Measurements from ENCODE around the gene VSX2. TPM values are rescaled to one million over a fixed set of nuclear protein-coding genes. Genes with fewer than 3 reads are reported as not detected.
"Not testable (repeated sequence)": the region's sequence is repeated elsewhere in the genome, so short reads cannot be mapped to it uniquely, and the experiment has no call there.

VSX2 gene
- total RNA-seq, 1 donor from 2014 or later, result not detected

DNA sequence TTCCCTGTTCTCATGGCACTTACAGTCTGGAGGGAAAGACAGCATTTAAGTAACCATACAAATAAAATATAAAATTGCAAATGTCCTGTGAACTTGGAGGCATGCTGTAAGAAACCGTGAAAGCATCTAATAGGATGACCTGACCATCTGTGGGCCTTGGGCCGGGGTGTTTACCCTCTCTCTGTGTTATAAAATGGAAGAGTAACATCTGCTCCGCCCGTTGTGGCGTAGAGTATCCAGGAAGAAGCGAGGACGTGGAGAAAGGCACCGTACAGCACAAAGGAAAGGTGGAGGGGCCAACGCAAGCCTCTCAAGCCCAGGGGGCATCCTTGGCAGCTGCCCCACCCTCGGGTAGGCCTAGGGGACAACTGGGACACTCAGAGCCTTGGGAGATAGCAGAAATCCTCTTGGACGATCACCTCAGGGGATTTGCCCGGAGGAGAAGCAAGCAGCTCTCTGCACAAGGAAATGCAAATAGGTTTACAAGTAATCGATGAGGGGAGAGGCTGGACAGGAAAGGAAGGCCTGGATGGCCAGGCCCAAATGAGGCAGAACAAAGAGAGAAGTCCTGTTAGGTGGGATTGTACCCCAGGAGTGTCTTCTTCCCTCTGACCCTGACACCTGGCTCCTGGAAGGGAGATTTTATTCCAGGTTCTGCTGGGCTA lies 26.2 kb downstream of the VSX2 start:
- peaks cover 5% of the 10 kb centered on the region for H3K27me3 Mint-ChIP-seq (ENCODE audit: low read depth)
- H3K27ac Mint-ChIP-seq (ENCODE audit: unreplicated experiment), result no peak overlapping the region
- peaks cover 2% of the 10 kb centered on the region for H3K4me1 Mint-ChIP-seq (ENCODE audit: low read depth)
- no peaks in the 10 kb centered on the region for H3K36me3 Mint-ChIP-seq (ENCODE audit: low read depth)
- no peaks in the 10 kb centered on the region for H3K9me3 Mint-ChIP-seq (ENCODE audit: low read depth)
- no peak for DNase-seq (ENCODE audit: low spot score)
- H3K4me3 Mint-ChIP-seq (ENCODE audit: unreplicated experiment), result no peak overlapping the region
- TF ChIP-seq, protein P1, sequence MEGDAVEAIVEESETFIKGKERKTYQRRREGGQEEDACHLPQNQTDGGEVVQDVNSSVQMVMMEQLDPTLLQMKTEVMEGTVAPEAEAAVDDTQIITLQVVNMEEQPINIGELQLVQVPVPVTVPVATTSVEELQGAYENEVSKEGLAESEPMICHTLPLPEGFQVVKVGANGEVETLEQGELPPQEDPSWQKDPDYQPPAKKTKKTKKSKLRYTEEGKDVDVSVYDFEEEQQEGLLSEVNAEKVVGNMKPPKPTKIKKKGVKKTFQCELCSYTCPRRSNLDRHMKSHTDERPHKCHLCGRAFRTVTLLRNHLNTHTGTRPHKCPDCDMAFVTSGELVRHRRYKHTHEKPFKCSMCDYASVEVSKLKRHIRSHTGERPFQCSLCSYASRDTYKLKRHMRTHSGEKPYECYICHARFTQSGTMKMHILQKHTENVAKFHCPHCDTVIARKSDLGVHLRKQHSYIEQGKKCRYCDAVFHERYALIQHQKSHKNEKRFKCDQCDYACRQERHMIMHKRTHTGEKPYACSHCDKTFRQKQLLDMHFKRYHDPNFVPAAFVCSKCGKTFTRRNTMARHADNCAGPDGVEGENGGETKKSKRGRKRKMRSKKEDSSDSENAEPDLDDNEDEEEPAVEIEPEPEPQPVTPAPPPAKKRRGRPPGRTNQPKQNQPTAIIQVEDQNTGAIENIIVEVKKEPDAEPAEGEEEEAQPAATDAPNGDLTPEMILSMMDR (IDR thresholded peaks at IDR 0.05), result no peak

DNA sequence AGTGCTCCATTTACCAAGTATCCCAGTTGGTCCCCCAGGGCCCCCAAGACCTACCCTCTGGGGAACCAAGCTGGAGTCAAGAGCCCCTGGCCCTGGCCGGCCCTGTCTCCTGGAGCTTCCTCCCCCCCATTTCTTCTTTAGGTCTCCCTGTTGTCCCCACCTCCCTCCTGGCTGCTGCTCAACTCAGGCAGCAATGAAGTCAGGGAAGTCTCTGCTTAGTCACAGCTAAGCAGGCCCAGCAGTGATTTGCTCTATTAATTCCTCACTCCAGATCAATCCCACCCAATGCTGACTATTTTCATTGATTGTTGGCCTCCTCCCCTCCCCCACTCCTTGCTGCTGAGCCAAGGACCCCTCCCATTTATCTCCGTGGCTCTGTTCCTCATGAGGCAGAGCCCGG lies 28.3 kb downstream of the VSX2 start:
- peaks cover 7% of the 10 kb centered on the region for H3K4me1 Mint-ChIP-seq (ENCODE audit: low read depth)
- no peaks in the 10 kb centered on the region for H3K36me3 Mint-ChIP-seq (ENCODE audit: low read depth)
- no peak for DNase-seq (ENCODE audit: low spot score)
- no peaks in the 10 kb centered on the region for H3K9me3 Mint-ChIP-seq (ENCODE audit: low read depth)
- H3K27ac Mint-ChIP-seq (ENCODE audit: unreplicated experiment), result no peak overlapping the region
- TF ChIP-seq, protein P1 (IDR thresholded peaks at IDR 0.05), result no peak
- H3K4me3 Mint-ChIP-seq (ENCODE audit: unreplicated experiment), result no peak overlapping the region
- H3K27me3 Mint-ChIP-seq (ENCODE audit: low read depth), result peaks cover 5% of the 10 kb centered on the region

DNA sequence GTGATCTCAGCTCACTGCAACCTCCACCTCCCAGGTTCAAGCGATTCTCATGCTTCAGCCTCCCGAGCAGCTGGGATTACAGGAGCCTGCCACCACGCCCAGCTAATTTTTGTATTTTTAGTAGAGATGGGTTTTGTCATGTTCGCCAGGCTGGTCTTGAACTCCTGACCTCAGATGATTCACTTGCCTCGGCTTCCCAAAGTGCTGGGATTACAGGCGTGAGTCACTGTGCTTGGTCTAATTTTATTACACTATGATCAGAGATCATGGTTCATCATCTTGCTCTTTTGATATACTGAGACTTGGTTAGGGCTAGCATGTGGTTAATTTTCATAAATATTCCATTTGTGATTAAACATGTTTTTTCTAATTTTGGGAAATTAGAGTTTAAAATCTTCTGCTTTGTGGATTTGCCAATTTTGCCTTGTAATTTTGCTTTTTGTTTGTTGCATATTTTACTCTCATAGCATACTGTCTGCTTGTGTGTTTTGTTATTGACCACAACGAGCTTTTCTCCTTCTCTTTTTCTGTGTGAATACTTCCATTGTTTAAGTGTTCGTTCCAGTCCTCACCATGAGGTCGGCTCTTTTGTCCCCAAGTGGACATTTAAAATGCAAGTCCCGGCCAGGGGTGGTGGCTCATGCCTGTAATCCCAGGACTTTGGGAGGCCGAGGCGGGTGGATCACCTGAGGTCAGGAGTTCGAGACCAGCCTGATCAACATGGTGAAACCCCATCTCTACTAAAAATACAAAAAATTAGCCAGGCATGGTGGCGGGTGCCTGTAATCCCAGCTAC lies 31.3 kb downstream of the VSX2 start:
- not testable (repeated sequence) for DNase-seq (ENCODE audit: low spot score); H3K4me3 Mint-ChIP-seq (ENCODE audit: unreplicated experiment); H3K9me3 Mint-ChIP-seq (ENCODE audit: low read depth); H3K27me3 Mint-ChIP-seq (ENCODE audit: low read depth); H3K36me3 Mint-ChIP-seq (ENCODE audit: low read depth)
- Mint-ChIP-seq H3K4me1 (ENCODE audit: low read depth) (peaks cover 13% of the 10 kb centered on the region), H3K27ac (ENCODE audit: unreplicated experiment) (peak overlapping the region; percentile 59)

DNA sequence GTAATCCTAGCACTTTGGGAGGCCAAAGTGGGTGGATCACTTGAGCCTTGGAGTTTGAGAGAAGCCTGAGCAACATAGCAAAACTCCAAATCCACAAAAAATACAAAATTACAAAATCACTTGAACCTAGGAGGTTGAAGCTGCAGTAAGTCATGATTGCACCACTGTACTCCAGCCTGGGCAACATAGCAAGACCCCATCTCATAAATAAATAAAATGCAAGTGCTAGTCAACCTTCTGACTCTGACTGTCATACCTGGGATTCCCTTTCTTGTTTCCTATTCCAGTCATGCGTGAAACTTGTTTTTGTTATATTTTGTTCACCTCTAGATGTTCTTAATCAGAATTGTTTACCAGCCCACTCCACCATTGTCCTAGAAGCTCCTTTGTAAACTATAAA lies 32.1 kb downstream of the VSX2 start:
- H3K36me3 Mint-ChIP-seq (ENCODE audit: low read depth), result no peaks in the 10 kb centered on the region
- TF ChIP-seq, protein P1 (IDR thresholded peaks at IDR 0.05), result no peak
- H3K4me1 Mint-ChIP-seq (ENCODE audit: low read depth), result peaks cover 14% of the 10 kb centered on the region
- H3K9me3 Mint-ChIP-seq (ENCODE audit: low read depth), result no peaks in the 10 kb centered on the region
- no peak for DNase-seq (ENCODE audit: low spot score)
- no peaks in the 10 kb centered on the region for H3K27me3 Mint-ChIP-seq (ENCODE audit: low read depth)
- no peak overlapping the region for H3K4me3 Mint-ChIP-seq (ENCODE audit: unreplicated experiment)
- no peak overlapping the region for H3K27ac Mint-ChIP-seq (ENCODE audit: unreplicated experiment)

DNA sequence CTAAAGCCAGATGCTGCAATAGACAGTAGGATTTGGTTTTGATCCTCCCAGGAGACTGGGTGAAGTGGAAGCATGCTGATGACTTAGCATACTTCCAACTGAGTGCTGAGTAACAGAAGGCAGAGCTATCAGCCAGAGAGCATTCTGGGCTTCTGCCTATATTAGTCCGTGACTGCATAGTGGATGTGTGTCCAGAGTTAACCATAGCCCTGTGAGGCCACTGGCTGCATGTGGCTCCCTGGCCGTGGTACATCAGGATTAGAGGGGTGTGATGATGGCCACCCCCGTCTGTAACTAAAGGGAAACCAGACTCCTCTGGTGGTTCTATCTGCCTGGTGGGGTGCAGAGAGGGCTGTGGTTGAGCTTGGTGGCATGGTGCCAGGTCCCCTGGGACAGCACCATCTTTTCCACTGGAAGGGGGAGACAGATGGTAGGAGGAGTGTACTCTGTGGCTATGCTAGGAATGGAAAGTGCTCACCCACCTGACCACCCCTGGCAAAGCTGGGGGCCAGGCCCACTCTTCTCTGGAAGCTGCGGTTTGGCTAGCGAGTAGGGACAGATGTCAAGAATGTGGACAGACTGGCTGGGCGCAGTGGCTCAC lies 36.1 kb downstream of the VSX2 start:
- Mint-ChIP-seq H3K4me1 (ENCODE audit: low read depth) (peaks cover 12% of the 10 kb centered on the region), H3K27ac (ENCODE audit: unreplicated experiment) (no peak overlapping the region), H3K27me3 (ENCODE audit: low read depth) (no peaks in the 10 kb centered on the region), H3K36me3 (ENCODE audit: low read depth) (peaks cover 7% of the 10 kb centered on the region), H3K4me3 (ENCODE audit: unreplicated experiment) (no peak overlapping the region), H3K9me3 (ENCODE audit: low read depth) (peaks cover 12% of the 10 kb centered on the region)
- DNase-seq (ENCODE audit: low spot score), result no peak
- TF ChIP-seq, protein P1 (IDR thresholded peaks at IDR 0.05), result no peak

Measured in chondrocyte (in vitro differentiated cells).